GM21390 (cell line): Measurements from ENCODE around the gene MYLK.
"Not testable (repeated sequence)": the region's sequence is repeated elsewhere in the genome, so short reads cannot be mapped to it uniquely, and the experiment has no call there.

Experiments used
- ATAC-seq: cut with Tn5 transposase; IDR thresholded peaks from one replicate; pipeline ENCODE4 v1.9.1; 2021; ENCODE audit not compliant: unreplicated experiment

Gene MYLK

GRCh38 chr3:123728014-123728413 is 156.1 kb downstream of the MYLK start:
- ATAC-seq, result no peak

DNA sequence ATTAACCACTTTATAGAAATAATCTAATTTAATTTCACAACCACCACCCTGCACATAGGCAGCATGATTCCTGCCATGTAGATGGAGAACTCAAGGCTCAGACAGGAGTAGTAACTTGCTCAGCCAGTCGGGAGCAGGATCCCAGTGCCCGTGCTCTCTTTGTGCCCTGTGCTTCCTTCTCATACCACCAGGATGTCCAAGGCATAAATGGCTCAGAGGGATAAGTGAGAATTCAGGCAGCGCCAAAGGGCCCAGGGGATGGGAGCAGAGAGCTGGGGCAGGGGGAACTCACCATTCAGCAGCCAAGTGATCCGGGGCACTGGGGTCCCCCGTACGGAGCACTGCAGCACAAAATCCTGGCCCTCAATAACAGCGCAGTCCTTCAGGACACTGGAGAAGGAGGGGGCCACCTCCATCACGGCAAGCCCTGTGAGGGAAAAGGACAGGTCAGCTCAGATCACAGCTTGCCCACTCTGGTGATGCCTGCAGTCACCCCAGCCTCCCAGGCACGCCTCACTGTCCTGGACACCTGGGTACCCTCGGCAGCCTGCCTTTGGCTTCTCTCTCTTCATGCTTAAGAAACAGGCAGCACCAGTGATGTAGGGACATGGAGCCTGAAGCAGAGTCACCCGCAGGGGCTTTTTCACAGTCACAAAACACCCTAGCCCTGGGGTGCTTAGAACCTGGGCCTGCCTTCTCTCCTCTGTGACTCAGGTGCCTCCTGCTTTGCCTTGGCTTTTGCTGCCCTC is 158.3 kb downstream of the MYLK start:
- no peak for ATAC-seq

GRCh38 chr3:123724306-123724705 is 159.8 kb downstream of the MYLK start:
- no peak for ATAC-seq

- no peak for ATAC-seq
Measured at GRCh38 chr3:123723522-123724168, 160.5 kb downstream of the MYLK start.

DNA sequence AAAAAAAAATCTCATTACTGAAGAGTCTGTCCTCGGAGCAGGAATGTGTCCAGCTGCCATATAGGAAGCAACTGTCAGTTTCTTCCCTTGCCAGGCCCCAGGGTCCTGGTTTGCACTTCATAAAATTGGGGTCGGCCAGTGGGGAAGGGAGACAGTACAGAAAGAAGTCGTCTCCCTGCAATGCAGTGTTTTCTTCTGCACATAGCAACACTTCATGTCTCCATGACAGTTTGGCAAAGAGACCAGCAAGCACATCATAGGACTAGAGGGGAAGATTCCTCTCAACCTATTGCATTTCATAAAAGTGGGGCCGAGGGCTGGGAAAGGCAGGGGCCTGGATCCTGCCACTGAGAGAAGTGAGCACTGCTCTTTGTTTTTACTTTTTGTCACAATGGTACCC is 161.1 kb downstream of the MYLK start:
- ATAC-seq, result no peak

DNA sequence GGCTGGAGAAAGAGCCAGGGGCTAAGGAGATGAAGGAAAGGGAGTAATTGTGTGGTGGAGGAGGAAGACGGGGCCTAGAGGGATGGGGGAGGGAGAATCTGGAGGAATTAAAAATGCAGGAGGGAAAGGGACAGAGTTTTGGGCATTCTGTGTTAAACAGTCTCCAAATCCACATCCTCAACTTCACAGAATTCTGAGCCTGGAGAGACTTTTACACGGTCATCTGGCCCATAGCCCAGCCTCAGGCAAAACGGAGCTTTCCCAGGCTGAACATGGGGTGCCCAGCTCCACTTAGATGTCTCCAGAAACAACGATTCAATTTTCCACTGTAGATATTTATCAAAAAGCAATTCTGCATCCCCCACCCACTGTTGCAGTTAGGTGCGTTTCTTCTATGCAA is 161.7 kb downstream of the MYLK start:
- no peak for ATAC-seq

DNA sequence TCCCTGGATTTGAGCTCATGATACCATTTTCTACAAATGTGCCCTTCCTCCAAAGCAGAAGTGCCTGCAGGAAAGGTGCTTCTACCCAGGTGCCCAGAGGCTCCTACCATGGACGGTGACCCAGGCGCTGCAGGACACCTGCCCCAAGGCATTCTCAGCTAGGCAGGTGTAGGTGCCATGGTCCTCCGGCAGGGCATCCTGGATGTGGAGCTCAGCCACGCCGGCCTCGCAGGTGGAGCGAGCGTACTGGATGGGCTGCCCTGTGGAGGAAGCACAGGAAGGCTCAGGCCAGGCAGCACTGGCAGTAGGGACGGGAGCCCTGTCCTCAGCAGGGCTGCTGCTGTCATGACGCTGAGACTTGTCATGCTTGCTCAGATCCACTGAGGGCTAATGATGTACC is 162.1 kb downstream of the MYLK start:
- ATAC-seq, result no peak

DNA sequence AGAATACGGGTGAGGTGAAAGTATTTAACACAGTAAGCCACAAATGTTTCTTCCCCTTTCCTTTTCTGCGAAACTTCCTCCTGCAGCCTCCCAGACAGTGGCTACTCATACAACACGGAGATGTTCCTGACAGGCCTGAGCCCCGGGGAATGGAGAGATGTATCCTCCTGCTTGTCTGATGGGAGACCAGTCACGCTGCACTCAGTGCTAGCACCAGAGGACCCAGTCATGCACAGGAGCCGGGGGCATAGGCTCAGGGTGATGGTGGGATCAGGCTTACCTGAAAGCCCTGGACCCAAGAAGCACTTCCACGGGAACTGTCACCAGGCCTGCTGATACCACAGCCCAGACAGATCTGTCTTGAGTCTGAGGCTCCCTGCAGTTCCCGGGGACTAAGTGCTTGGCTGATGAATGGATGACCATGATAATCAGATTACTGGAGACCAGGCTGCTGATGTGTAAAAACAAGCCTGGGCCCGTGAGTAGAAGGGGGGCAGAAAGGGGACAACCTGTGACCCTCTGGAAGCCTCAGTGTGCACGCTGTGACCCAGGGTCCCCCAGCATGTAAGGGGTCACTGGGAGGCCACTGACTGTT is 162.9 kb downstream of the MYLK start:
- not testable (repeated sequence) for ATAC-seq

GRCh38 chr3:123720638-123721037 is 163.5 kb downstream of the MYLK start:
- no peak for ATAC-seq

GRCh38 chr3:123719862-123720453 is 164.2 kb downstream of the MYLK start:
- no peak for ATAC-seq

GRCh38 chr3:123719061-123719756 is 164.9 kb downstream of the MYLK start:
- ATAC-seq, result not testable (repeated sequence)

DNA sequence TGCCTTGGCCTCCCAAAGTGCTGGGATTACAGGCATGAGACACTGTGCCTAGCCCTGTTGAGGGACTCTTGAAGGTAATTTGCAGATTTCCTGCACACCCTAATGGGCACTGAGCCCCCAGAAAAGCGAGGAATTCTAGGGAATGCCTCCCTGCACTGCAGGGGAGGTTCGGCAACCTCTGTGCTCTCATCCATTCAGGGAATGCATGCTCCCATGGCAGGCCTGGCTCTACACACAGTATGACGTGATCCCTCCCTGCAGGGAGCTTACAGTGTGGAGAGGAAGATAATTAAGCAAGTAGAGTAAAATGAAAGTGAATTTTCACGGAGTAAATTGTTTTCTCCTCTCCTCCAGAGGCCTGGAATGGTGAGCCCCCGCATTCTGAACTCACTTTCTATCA is 166.0 kb downstream of the MYLK start:
- ATAC-seq, result no peak

DNA sequence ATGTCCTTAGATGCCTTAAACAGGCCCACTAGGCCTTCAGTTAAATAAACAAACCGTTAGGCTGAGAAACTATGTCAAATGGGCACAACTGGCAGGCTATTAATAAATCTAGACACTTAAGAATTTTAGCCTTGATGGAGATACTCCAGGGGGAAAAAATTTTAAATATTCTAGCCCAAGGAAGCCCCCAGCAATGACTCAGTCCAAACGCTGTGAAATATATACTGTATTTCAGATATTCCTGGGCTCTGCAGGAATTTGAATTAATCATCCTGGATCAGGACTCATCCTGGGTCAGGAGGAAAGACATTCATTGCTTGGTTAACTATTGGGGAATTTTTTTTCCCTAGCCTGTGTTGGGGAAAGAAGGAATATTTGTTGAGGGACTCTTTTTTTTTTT is 166.7 kb downstream of the MYLK start:
- not testable (repeated sequence) for ATAC-seq

- no peak for ATAC-seq
Measured at GRCh38 chr3:123716411-123716810, 167.7 kb downstream of the MYLK start.

GRCh38 chr3:123713211-123713610 is 170.9 kb downstream of the MYLK start:
- ATAC-seq, result no peak

DNA sequence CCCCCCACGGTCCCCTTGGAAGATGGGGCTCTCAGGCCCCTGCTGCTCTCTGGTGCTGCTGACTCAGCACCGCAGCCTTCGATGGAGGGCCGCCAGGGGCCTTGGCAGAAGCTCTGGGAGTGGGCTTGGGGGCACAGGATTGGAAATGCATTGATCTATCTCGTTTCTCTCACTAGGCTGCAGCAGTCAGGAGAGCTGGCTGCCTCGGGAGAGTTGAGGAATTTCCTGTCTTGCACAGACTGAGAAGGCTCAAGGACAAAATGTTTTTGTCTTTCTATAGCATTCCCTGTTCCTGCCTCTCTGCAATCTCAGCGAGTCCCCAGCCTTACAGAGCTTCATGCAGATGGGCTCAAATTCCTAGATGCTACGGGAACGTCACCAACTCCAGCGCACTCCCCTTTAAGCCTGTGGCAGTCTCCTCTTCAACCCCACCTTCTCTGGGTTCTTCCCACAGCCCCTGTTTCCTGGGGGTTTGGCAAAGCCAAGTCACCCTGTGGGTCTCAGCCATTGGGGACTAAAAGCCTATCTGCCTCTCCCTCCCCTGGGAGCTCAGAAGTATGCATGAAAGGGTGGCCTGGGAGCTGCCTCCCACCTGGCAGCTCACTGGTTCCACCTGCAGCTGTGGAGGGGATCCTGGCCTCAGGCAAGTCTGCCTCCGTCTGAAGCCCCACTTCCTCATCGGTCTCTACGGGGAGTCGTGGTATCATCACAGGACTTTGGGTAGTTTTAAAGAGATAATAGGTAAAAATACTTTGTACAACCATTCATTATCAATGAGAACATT is 171.9 kb downstream of the MYLK start:
- ATAC-seq, result no peak

DNA sequence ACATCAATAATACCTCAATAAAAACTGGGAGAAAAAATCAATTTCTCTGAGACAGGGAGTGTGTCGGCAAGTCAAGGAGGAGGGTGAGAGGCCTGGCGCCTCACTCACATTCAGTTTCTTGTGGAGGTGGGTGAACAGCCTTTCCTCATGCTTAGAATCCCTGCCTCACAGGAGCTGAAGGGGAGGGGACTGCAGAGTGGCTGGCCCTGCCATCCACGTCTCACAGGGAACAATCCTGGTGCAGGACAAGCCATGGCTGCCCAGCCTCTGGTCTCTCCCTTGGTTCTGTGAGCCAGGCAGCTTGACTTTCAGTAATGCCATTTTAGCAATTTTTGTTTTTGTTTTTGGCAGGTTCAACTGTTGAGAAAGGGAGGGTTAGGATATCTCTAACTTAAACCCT is 172.8 kb downstream of the MYLK start:
- ATAC-seq, result no peak

DNA sequence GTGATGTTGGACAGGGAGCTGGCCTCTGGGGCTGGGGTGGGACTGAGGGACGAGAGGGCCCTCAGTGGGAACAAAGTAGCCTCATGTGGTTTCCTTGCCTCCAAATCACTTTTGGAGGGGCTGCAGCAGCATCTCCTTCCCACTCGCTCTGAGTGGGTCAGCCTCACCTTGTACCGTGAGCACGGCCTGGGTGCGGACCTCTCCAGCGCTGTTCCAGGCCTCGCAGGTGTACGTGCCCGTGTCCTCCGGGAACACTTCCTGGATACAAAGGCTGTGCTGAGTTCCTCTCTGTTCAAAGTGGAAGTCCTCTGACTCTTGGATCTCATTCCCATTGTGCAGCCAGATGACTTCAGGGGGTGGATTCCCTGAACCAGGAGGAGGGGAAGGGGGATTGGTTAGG is 175.6 kb downstream of the MYLK start:
- no peak for ATAC-seq

- ATAC-seq, result not testable (repeated sequence)
Measured at GRCh38 chr3:123707641-123708040, 176.5 kb downstream of the MYLK start.

- no peak for ATAC-seq
Measured at GRCh38 chr3:123706871-123707270, 177.3 kb downstream of the MYLK start.
